GM10248 (cell line): ENCODE data around the gene STPG3.

Source experiments
- CTCF ChIA-PET: fragments of 300-600 bp; sonication (Branson Sonifier 250); formaldehyde crosslinking; extraction: SDS; loops from one replicate; lab custom pipeline; 2021; ENCODE audit warnings: antibody characterized with exemption; lab: Yijun Ruan, JAX
- POLR2A ChIA-PET: fragments of 350-650 bp; sonication (Branson Sonifier 250); formaldehyde crosslinking; extraction: SDS; loops from one replicate; lab custom pipeline; 2020; ENCODE audit warnings: antibody characterized with exemption; lab: Yijun Ruan, JAX
- DNase-seq: peaks from one replicate; pipeline ENCODE4 v3.0.0; 2012; ENCODE audit errors: extremely low spot score
- CTCF ChIP-seq: IDR thresholded peaks from 2 replicates; pipeline ENCODE4 v1.5.1; 2012; ENCODE audit warnings: mild to moderate bottlenecking, low read depth; ENCODE audit errors: extremely low read depth, missing control alignments, control extremely low read depth

STPG3 gene

GRCh38 chr9:137251194-137251461, at the start of gene STPG3:
TSS of gene STPG3 (plus strand) at chr9:137251286. CDS start at chr9:137251287, 1 bp downstream.
- CTCF ChIA-PET, result no interaction called here
- POLR2A ChIA-PET, result interaction anchor here (7.2 kb wide), 1 partner anchor 8 kb away, joined by 124 read pairs; the partner anchor contains the start of gene TUBB4B
- TF ChIP-seq CTCF, result no peak
- DNase-seq, result no peak

GRCh38 chr9:137202966-137203365, 48.1 kb upstream of the STPG3 start:
- ChIA-PET CTCF (interaction anchor here (1.3 to 3.9 kb wide), 3 partner anchors 14 to 74 kb away, joined by 3 to 18 read pairs (median 3); partner anchors contain the start of genes ANAPC2 and SSNA1), POLR2A (interaction anchor here (0.7 kb wide), 1 partner anchor 398 kb away, joined by 3 read pairs; no protein-coding TSS in a partner anchor)
- DNase-seq, result no peak
- TF ChIP-seq CTCF, result no peak

- TF ChIP-seq CTCF, result no peak
- ChIA-PET CTCF (interaction anchor here (1.3 to 3.9 kb wide), 7 partner anchors 9 to 75 kb away, joined by 3 to 18 read pairs (median 3); partner anchors contain the start of genes ANAPC2, CYSRT1, RNF224 and SSNA1), POLR2A (interaction anchor here (0.6 to 1.0 kb wide), 2 partner anchors 19 to 38 kb away, joined by 3 to 5 read pairs; no protein-coding TSS in a partner anchor)
- no peak for DNase-seq
These were observed 46.4 kb upstream of the STPG3 start for GRCh38 chr9:137204731-137205125.

- CTCF ChIA-PET, result interaction anchor here (1.0 to 3.9 kb wide), 7 partner anchors 16 to 57 kb away, joined by 3 to 18 read pairs (median 7); partner anchors contain the start of genes ANAPC2, CYSRT1, RNF224 and SSNA1
These were observed 45.7 kb upstream of the STPG3 start, which contains the start of the genes NDOR1 and TMEM203 for GRCh38 chr9:137205126-137206069. TSS of gene NDOR1 (plus strand) at chr9:137205700. CDS start at chr9:137205778, 78 bp downstream. TSS of gene TMEM203 (minus strand) at chr9:137205648. CDS start at chr9:137205414, 234 bp downstream.

GRCh38 chr9:137206602-137207001, 44.5 kb upstream of the STPG3 start:
- no peak for DNase-seq
- ChIA-PET POLR2A (no interaction called here), CTCF (interaction anchor here (0.8 to 2.6 kb wide), 6 partner anchors 10 to 49 kb away, joined by 3 to 7 read pairs (median 5); partner anchors contain the start of genes ANAPC2, RNF224 and SSNA1)
- TF ChIP-seq CTCF, result no peak

More at GRCh38 chr9:137205126-137206069, 45.7 kb upstream of the STPG3 start, which contains the start of the genes NDOR1 and TMEM203:
- no peak for TF ChIP-seq CTCF
- peak; percentile 96 for DNase-seq
- POLR2A ChIA-PET, result interaction anchor here (0.6 to 1.0 kb wide), 2 partner anchors 18 to 37 kb away, joined by 3 to 5 read pairs; no protein-coding TSS in a partner anchor

- POLR2A ChIA-PET, result no interaction called here
- CTCF ChIA-PET, result interaction anchor here (1.5 to 2.6 kb wide), 2 partner anchors 9 to 12 kb away, joined by 3 to 9 read pairs; partner anchors contain the start of gene RNF208
- no peak for DNase-seq
- TF ChIP-seq CTCF, result no peak
These were observed 39.6 kb upstream of the STPG3 start for GRCh38 chr9:137211532-137211931.
